GM12878 (cell line): Measurements from ENCODE around the gene C11orf91. TPM values are rescaled to one million over a fixed set of nuclear protein-coding genes. Genes with fewer than 3 reads are reported as not detected.

Experiments
- E4F1 ChIP-seq: fragments of 450-650 bp; IDR thresholded peaks from 2 replicates; pipeline ENCODE4 v1.6.1; 2018; ENCODE audit warnings: borderline replicate concordance, mild to moderate bottlenecking; ENCODE audit not compliant: partially characterized antibody
- PBX3 ChIP-seq: IDR thresholded peaks from 2 replicates; pipeline ENCODE4 v1.6.1; 2011; ENCODE audit warnings: mild to moderate bottlenecking, low read depth, low read length, moderate library complexity; ENCODE audit not compliant: insufficient replicate concordance
- PRDM15 ChIP-seq: fragments of 450-650 bp; formaldehyde crosslinking; IDR thresholded peaks from 2 replicates; pipeline ENCODE4 v1.4.0; 2020; ENCODE audit warnings: mild to moderate bottlenecking, moderate library complexity
- RAD51 ChIP-seq: fragments of 450-650 bp; IDR thresholded peaks from 2 replicates; pipeline ENCODE4 v1.6.1; 2016; ENCODE audit warnings: moderate library complexity, mild to moderate bottlenecking, inconsistent platforms
- SUZ12 ChIP-seq: fragments of 200-600 bp; sonication (generic); IDR thresholded peaks from one replicate; pipeline ENCODE4 v1.6.1; 2018; ENCODE audit warnings: antibody characterized with exemption, mild to moderate bottlenecking; ENCODE audit not compliant: unreplicated experiment
- TCF3 ChIP-seq: IDR thresholded peaks from 2 replicates; pipeline ENCODE4 v1.6.1; 2012; ENCODE audit warnings: low read depth, mild to moderate bottlenecking, low read length, borderline replicate concordance; ENCODE audit not compliant: insufficient read depth
- polyA plus RNA-seq, 11 experiments: library from polyadenylated mRNA; depleted of rRNA in 4 of 11; unstranded in 6 of 11; stranded (reverse) in 5 of 11; fragments of >200 nt; fragmentation: Nextera tagmentation in 4 of 11; fragmentation: Illumina TruSeq in 1 of 11; extraction: Ambion mirVana in 4 of 11; extraction: Trizol in 1 of 11; gene quantifications; 1 replicate in 1 of 11; 2 replicates in 10 of 11; pipeline versions ENCODE4 v1.2.1 to v1.2.3, GENCODE V29; 2011 to 2016; ENCODE audit warnings: inconsistent platforms in 2 of 11, missing spikeins in 2 of 11, low read depth in 1 of 11
- total RNA-seq, 4 experiments: library from RNA; depleted of rRNA in 3 of 4; stranded (reverse); fragments of >200 nt in 3 of 4; fragmentation: Illumina TruSeq in 1 of 4; extraction: Trizol in 1 of 4; gene quantifications; 2 replicates each; pipeline versions ENCODE4 v1.2.1 to v1.2.3, GENCODE V29; 2013 to 2021

C11orf91 gene
- total and polyA plus RNA-seq, 10 of the 15 experiments (the other 5 are each of a cell fraction or from before 2014, with no cell fraction given), result not detected

GRCh38 chr11:33672273-33672672, 28.4 kb downstream of the C11orf91 start (continued):
- TF ChIP-seq RAD51 (no peak), SUZ12 (no peak), PRDM15 (no peak), PBX3 (no peak), TCF3 (no peak), E4F1 (no peak)
- TF ChIP-seq, all 136 proteins: peak for 4
